HG02759 (cell line): ENCODE data around the gene RNU11.
"Not testable (repeated sequence)": the region's sequence is repeated elsewhere in the genome, so short reads cannot be mapped to it uniquely, and the experiment has no call there.

Source experiments
- ATAC-seq: cut with Tn5 transposase; IDR thresholded peaks from one replicate; pipeline ENCODE4 v1.9.1; 2021; ENCODE audit warnings: mild to moderate bottlenecking, moderate library complexity; ENCODE audit not compliant: unreplicated experiment

Gene RNU11

GRCh38 chr1:28656335-28656734 is 7.9 kb downstream of the RNU11 start:
- ATAC-seq, result no peak

GRCh38 chr1:28663871-28664470 is 15.6 kb downstream of the RNU11 start:
- no peak for ATAC-seq

- ATAC-seq, result no peak
Measured at GRCh38 chr1:28666806-28667205, 18.4 kb downstream of the RNU11 start.

GRCh38 chr1:28668191-28668955 is 20.0 kb downstream of the RNU11 start, which contains the start of gene GMEB1:
Gene GMEB1, plus strand, starts transcription at chr1:28668784. Its CDS starts 14,829 bp downstream, at chr1:28683613.
- peak; percentile 82 for ATAC-seq

- ATAC-seq, result peak; percentile 74
Measured at GRCh38 chr1:28668956-28669723, 20.7 kb downstream of the RNU11 start.

- ATAC-seq, result no peak
Measured at GRCh38 chr1:28671254-28671780, 22.9 kb downstream of the RNU11 start.

- not testable (repeated sequence) for ATAC-seq
Measured at GRCh38 chr1:28672971-28673370, 24.6 kb downstream of the RNU11 start.

- ATAC-seq, result no peak
Measured at GRCh38 chr1:28675924-28676257, 27.5 kb downstream of the RNU11 start.

GRCh38 chr1:28680151-28680550 is 31.8 kb downstream of the RNU11 start:
- ATAC-seq, result no peak

GRCh38 chr1:28682840-28683239 is 34.4 kb downstream of the RNU11 start:
- no peak for ATAC-seq

GRCh38 chr1:28684937-28685336 is 36.5 kb downstream of the RNU11 start:
- no peak for ATAC-seq

GRCh38 chr1:28691627-28692026 is 43.2 kb downstream of the RNU11 start:
- ATAC-seq, result not testable (repeated sequence)
